GM12878 (cell line): ENCODE data around the gene COL9A1. TPM values are rescaled to one million over a fixed set of nuclear protein-coding genes. Genes with fewer than 3 reads are reported as not detected.

Experiments used
- CEBPB ChIP-seq, 2 experiments: fragments of 150-350 bp in 1 of 2; IDR thresholded peaks; 2 replicates each; pipeline ENCODE4 v1.6.1; 2012 to 2014; ENCODE audit warnings: low read depth in 2 of 2, low read length in 2 of 2, borderline replicate concordance in 1 of 2, inconsistent platforms in 1 of 2
- CHD2 ChIP-seq: IDR thresholded peaks from 2 replicates; pipeline ENCODE4 v1.6.1; 2011; ENCODE audit warnings: low read depth, low read length, improper control_type of control experiment, borderline replicate concordance
- EZH2 ChIP-seq: IDR thresholded peaks from 2 replicates; pipeline ENCODE4 v1.6.1; 2012; ENCODE audit warnings: low read depth, mild to moderate bottlenecking, control low read depth, inconsistent platforms, low read length, borderline replicate concordance; ENCODE audit not compliant: control insufficient read depth
- IKZF1 ChIP-seq: fragments of 450-650 bp; conservative IDR thresholded peaks from 2 replicates; pipeline ENCODE4 v1.6.1; 2017; ENCODE audit warnings: antibody characterized with exemption, mild to moderate bottlenecking
- MTA3 ChIP-seq: IDR thresholded peaks from 2 replicates; pipeline ENCODE4 v1.6.1; 2012; ENCODE audit warnings: low read length, inconsistent platforms, borderline replicate concordance
- SPI1 ChIP-seq: IDR thresholded peaks from 2 replicates; pipeline ENCODE4 v1.6.1; 2011; ENCODE audit warnings: low read depth, mild to moderate bottlenecking, low read length, moderate library complexity, borderline replicate concordance; ENCODE audit not compliant: insufficient read depth
- TCF12 ChIP-seq: IDR thresholded peaks from 2 replicates; pipeline ENCODE4 v1.6.1; 2011; ENCODE audit warnings: low read depth, mild to moderate bottlenecking, low read length
- ZNF592 ChIP-seq: fragments of 450-650 bp; IDR thresholded peaks from 2 replicates; pipeline ENCODE4 v1.6.1; 2017; ENCODE audit warnings: mild to moderate bottlenecking, moderate library complexity
- polyA plus RNA-seq, 11 experiments: library from polyadenylated mRNA; depleted of rRNA in 4 of 11; unstranded in 6 of 11; stranded (reverse) in 5 of 11; fragments of >200 nt; fragmentation: Nextera tagmentation in 4 of 11; fragmentation: Illumina TruSeq in 1 of 11; extraction: Ambion mirVana in 4 of 11; extraction: Trizol in 1 of 11; gene quantifications; 1 replicate in 1 of 11; 2 replicates in 10 of 11; pipeline versions ENCODE4 v1.2.1 to v1.2.3, GENCODE V29; 2011 to 2016; ENCODE audit warnings: inconsistent platforms in 2 of 11, missing spikeins in 2 of 11, low read depth in 1 of 11
- total RNA-seq, 4 experiments: library from RNA; depleted of rRNA in 3 of 4; stranded (reverse); fragments of >200 nt in 3 of 4; fragmentation: Illumina TruSeq in 1 of 4; extraction: Trizol in 1 of 4; gene quantifications; 2 replicates each; pipeline versions ENCODE4 v1.2.1 to v1.2.3, GENCODE V29; 2013 to 2021

COL9A1 gene
- total and polyA plus RNA-seq, 10 of the 15 experiments (the other 5 are each of a cell fraction or from before 2014, with no cell fraction given), result not detected

GRCh38 chr6:70337743-70338105, 34.8 kb upstream of the COL9A1 start (continued):
- TF ChIP-seq CHD2 (no peak), IKZF1 (no peak), TCF12 (no peak), EZH2 (no peak), CEBPB (IDR thresholded peaks at IDR 0.05; ENCODE audit: borderline replicate concordance in 1 of 2, low read depth in 2 of 2, low read length in 2 of 2) (no peak), MTA3 (no peak), ZNF592 (no peak), SPI1 (no peak)
